ENCODE results near the gene C16orf96. TPM values are rescaled to one million over a fixed set of nuclear protein-coding genes. Genes with fewer than 3 reads are reported as not detected.

C16orf96 gene
- total and polyA plus RNA-seq, 2 of the 13 experiments (the other 11 are each of a cell fraction or from before 2014, with no cell fraction given), result 0.03 TPM; not detected in 1

DNA sequence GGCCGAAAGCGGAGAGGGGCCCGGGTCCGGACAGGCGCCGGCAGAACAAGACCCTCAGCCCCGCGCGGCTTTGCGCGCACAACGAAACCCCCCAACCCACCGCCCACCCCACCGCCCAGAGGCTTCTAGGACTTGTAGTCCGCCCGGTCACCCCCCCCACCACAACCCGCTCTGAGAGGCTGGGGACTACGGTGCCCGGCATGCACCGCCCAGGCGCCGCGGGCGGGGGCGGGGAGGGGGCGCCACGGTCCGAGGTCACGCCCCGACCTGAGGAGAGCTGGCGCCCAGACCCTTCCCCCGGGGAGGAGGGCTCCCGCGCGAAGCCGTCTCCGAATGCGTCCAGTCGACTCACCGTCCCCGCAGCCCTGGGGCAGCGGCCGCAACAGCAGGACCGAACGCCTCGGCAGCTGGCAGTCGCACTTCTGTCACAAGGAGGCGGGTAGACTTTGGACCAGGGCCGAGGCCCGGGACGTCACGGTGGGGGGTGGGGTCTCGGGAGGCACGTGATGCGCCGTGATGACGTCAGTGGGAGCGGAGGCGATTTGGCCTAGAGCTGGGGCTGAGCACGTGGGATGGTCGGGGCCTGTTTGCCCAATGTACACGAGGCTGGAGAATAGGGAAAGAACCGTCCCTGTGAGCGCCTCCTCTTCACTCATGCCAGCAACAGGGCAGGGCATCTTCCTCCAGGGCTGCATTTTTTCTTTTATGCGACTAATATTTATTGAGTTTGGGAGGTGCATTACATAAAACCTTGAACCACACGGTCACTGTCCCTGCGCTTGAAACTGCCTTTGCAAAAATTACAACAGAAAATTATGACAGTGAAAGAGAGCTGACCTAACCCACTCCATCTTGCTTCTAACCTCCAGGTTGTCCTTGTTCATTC is 17.5 kb upstream of the C16orf96 start, which contains the start of gene CDIP1 (continued):
- TF ChIP-seq ZNF343 (CRISPR knock-in tag; IDR thresholded peaks at IDR 0.05) (peak; percentile 99), ZC3H13 (CRISPR knock-in tag; IDR thresholded peaks at IDR 0.05) (peak; percentile 99), ZNF337 (CRISPR knock-in tag; IDR thresholded peaks at IDR 0.05; ENCODE audit: borderline replicate concordance, low read depth) (0 out of 2 replicates have a peak, but pooled peaks have one; percentile 88), TCF7L2 (IDR thresholded peaks at IDR 0.05; ENCODE audit: low read depth, low read length) (no peak), AHDC1 (CRISPR knock-in tag; IDR thresholded peaks at IDR 0.05; ENCODE audit: borderline replicate concordance) (peak; percentile 92), ZNF577 (CRISPR knock-in tag; IDR thresholded peaks at IDR 0.05; ENCODE audit: borderline replicate concordance, low read depth) (0 out of 2 replicates have a peak, but pooled peaks have one; percentile 52), FOXA3 (CRISPR knock-in tag; IDR thresholded peaks at IDR 0.05) (peak; percentile 90), PATZ1 (CRISPR knock-in tag; IDR thresholded peaks at IDR 0.05) (peak; percentile 96), YEATS4 (CRISPR knock-in tag; IDR thresholded peaks at IDR 0.05; ENCODE audit: borderline replicate concordance) (peak; percentile 95), ZSCAN31 (CRISPR knock-in tag; IDR thresholded peaks at IDR 0.05; ENCODE audit: low read depth) (peak; percentile 98), HNRNPLL (IDR thresholded peaks at IDR 0.05; ENCODE audit: low read depth, low read length, poor library complexity, severe bottlenecking) (no peak), SMC3 (IDR thresholded peaks at IDR 0.05; ENCODE audit: low read length) (no peak), ZNF766 (CRISPR knock-in tag; IDR thresholded peaks at IDR 0.05; ENCODE audit: borderline replicate concordance) (peak; percentile 99), RCOR2 (CRISPR knock-in tag; IDR thresholded peaks at IDR 0.05) (peak; percentile 74), ZNF260 (CRISPR knock-in tag; IDR thresholded peaks at IDR 0.05; ENCODE audit: borderline replicate concordance, low read depth) (peak; percentile 97; the same call in 1 of the 2 replicates)
- TF ChIP-seq, protein P1, sequence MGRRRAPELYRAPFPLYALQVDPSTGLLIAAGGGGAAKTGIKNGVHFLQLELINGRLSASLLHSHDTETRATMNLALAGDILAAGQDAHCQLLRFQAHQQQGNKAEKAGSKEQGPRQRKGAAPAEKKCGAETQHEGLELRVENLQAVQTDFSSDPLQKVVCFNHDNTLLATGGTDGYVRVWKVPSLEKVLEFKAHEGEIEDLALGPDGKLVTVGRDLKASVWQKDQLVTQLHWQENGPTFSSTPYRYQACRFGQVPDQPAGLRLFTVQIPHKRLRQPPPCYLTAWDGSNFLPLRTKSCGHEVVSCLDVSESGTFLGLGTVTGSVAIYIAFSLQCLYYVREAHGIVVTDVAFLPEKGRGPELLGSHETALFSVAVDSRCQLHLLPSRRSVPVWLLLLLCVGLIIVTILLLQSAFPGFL (CRISPR knock-in tag; IDR thresholded peaks at IDR 0.05), result 0 out of 2 replicates have a peak, but pooled peaks have one; percentile 89
- TF ChIP-seq, protein P2, sequence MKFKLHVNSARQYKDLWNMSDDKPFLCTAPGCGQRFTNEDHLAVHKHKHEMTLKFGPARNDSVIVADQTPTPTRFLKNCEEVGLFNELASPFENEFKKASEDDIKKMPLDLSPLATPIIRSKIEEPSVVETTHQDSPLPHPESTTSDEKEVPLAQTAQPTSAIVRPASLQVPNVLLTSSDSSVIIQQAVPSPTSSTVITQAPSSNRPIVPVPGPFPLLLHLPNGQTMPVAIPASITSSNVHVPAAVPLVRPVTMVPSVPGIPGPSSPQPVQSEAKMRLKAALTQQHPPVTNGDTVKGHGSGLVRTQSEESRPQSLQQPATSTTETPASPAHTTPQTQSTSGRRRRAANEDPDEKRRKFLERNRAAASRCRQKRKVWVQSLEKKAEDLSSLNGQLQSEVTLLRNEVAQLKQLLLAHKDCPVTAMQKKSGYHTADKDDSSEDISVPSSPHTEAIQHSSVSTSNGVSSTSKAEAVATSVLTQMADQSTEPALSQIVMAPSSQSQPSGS (CRISPR knock-in tag; IDR thresholded peaks at IDR 0.05), result peak; percentile 98

All from HepG2 (cell line).